NCI-H526 treated with DMSO at 0.1 percent for 48 hours (cell line): Measurements from ENCODE around the gene ZNF700.
"Not testable (repeated sequence)": the region's sequence is repeated elsewhere in the genome, so short reads cannot be mapped to it uniquely, and the experiment has no call there.

Source experiments
- DNase-seq: peaks from one replicate; lab custom pipeline; 2025; lab: John Stamatoyannopoulos, UW

The ZNF700 gene

GRCh38 chr19:11924886-11925650 lies at the start of gene ZNF700:
TSS of gene ZNF700 (plus strand) at chr19:11925107. CDS start at chr19:11925211, 104 bp downstream.
- DNase-seq: peak; percentile 87

GRCh38 chr19:11879687-11880266 lies 45.1 kb upstream of the ZNF700 start:
- not testable (repeated sequence) for DNase-seq

GRCh38 chr19:11880598-11880997 lies 44.3 kb upstream of the ZNF700 start:
- DNase-seq: no peak

- DNase-seq: peak; percentile 47
These were observed 43.6 kb upstream of the ZNF700 start for GRCh38 chr19:11881151-11881800.

- no peak for DNase-seq
These were observed 42.3 kb upstream of the ZNF700 start for GRCh38 chr19:11882606-11883005.

GRCh38 chr19:11887234-11887610 lies 37.7 kb upstream of the ZNF700 start:
- DNase-seq: no peak

- DNase-seq: peak; percentile 59
These were observed 37.0 kb upstream of the ZNF700 start, which contains the start of gene ZNF69 for GRCh38 chr19:11887611-11888531. TSS of gene ZNF69 (plus strand) at chr19:11887782. CDS start at chr19:11887924, 142 bp downstream.

- DNase-seq: peak; percentile 4
These were observed 35.0 kb upstream of the ZNF700 start for GRCh38 chr19:11889901-11890300.

- DNase-seq: no peak
These were observed 34.3 kb upstream of the ZNF700 start for GRCh38 chr19:11890634-11891033.

GRCh38 chr19:11894851-11895250 lies 30.1 kb upstream of the ZNF700 start:
- DNase-seq: no peak

GRCh38 chr19:11902228-11902627 lies 22.7 kb upstream of the ZNF700 start:
- no peak for DNase-seq

GRCh38 chr19:11905928-11906327 lies 19.0 kb upstream of the ZNF700 start:
- DNase-seq: no peak

GRCh38 chr19:11911937-11912336 lies 13.0 kb upstream of the ZNF700 start:
- not testable (repeated sequence) for DNase-seq

- not testable (repeated sequence) for DNase-seq
These were observed 10.4 kb upstream of the ZNF700 start for GRCh38 chr19:11914417-11915051.

- no peak for DNase-seq
These were observed 2.9 kb upstream of the ZNF700 start for GRCh38 chr19:11921852-11922495.

GRCh38 chr19:11925651-11926187 lies 812 bp downstream of the ZNF700 start:
- DNase-seq: not testable (repeated sequence)

- no peak for DNase-seq
These were observed 2.3 kb downstream of the ZNF700 start for GRCh38 chr19:11927227-11927626.

GRCh38 chr19:11931051-11931450 lies 6.1 kb downstream of the ZNF700 start:
- no peak for DNase-seq

GRCh38 chr19:11931513-11931912 lies 6.6 kb downstream of the ZNF700 start:
- no peak for DNase-seq

- DNase-seq: not testable (repeated sequence)
These were observed 10.9 kb downstream of the ZNF700 start for GRCh38 chr19:11935829-11936228.

- DNase-seq: not testable (repeated sequence)
These were observed 13.5 kb downstream of the ZNF700 start for GRCh38 chr19:11938383-11938782.
